ENCODE measurements around the gene TAX1BP1.

DNA sequence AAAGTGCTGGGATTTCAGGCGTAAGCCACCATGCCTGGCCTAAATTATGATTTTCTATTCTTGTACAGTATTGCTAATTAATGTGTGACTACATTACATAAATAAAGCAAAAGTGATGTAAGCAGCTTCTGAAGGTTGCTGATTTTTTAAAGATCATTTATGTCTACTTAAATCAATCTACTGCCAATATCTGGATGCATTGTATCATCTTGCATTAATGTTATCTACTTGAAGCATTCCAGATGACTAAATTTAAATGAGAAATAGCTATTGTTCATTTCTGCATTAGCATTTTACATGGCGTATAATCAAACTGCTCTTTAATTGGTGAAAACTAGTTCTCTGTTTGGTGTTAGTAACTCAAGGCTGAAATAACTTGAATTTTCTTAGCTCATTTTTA, 40.2 kb upstream of the TAX1BP1 start:
- TF ChIP-seq POLR2A (IDR thresholded peaks at IDR 0.05; ENCODE audit: low read length) (no peak), GATA1 (IDR thresholded peaks at IDR 0.05; ENCODE audit: low read depth, low read length) (no peak)

Measured in erythroblast (primary cell).